ENCODE measurements around the gene WRNIP1.

DNA sequence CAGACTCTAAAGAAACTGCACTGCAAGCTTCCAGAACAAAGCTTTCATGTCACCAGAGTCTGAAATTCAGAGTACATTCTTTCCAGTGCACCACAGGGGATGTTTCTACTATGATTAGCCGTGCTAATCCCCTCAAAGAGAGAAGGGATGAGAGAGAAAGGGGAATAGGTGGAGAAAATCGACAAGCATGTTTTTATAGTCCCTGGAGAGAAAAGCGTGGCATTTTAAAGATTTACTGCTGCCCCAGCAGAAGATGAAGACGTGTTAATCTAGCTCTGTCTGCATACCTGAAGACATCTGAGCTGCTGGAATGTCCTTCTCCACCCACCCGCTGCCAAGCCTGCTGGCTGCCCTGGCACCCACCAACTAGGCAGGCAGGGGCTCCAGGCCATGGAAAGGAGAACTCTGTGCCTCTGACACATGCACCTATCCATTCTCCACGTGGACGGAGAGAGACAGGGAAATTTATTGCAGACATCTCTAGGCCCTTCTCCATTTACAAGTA is 18.6 kb upstream of the WRNIP1 start:
- TF ChIP-seq, protein P1, sequence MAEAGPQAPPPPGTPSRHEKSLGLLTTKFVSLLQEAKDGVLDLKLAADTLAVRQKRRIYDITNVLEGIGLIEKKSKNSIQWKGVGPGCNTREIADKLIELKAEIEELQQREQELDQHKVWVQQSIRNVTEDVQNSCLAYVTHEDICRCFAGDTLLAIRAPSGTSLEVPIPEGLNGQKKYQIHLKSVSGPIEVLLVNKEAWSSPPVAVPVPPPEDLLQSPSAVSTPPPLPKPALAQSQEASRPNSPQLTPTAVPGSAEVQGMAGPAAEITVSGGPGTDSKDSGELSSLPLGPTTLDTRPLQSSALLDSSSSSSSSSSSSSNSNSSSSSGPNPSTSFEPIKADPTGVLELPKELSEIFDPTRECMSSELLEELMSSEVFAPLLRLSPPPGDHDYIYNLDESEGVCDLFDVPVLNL (IDR thresholded peaks at IDR 0.05; ENCODE audit: low read depth, low read length), result no peak
- TF ChIP-seq EED (IDR thresholded peaks at IDR 0.05; ENCODE audit: low read depth), result no peak
- TF ChIP-seq, protein P2, sequence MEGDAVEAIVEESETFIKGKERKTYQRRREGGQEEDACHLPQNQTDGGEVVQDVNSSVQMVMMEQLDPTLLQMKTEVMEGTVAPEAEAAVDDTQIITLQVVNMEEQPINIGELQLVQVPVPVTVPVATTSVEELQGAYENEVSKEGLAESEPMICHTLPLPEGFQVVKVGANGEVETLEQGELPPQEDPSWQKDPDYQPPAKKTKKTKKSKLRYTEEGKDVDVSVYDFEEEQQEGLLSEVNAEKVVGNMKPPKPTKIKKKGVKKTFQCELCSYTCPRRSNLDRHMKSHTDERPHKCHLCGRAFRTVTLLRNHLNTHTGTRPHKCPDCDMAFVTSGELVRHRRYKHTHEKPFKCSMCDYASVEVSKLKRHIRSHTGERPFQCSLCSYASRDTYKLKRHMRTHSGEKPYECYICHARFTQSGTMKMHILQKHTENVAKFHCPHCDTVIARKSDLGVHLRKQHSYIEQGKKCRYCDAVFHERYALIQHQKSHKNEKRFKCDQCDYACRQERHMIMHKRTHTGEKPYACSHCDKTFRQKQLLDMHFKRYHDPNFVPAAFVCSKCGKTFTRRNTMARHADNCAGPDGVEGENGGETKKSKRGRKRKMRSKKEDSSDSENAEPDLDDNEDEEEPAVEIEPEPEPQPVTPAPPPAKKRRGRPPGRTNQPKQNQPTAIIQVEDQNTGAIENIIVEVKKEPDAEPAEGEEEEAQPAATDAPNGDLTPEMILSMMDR (IDR thresholded peaks at IDR 0.05 in 2 of 3, conservative IDR thresholded peaks at IDR 0.05 in 1 of 3; ENCODE audit: control insufficient read depth in 2 of 3, extremely low read depth in 1 of 3, insufficient read depth in 1 of 3, low read depth in 3 of 3, low read length in 3 of 3), result no peak
- TF ChIP-seq ZNF24 (IDR thresholded peaks at IDR 0.05), result no peak
- TF ChIP-seq YY1 (IDR thresholded peaks at IDR 0.05; ENCODE audit: low read depth, low read length), result no peak
- no peak for TF ChIP-seq PAX5 (IDR thresholded peaks at IDR 0.05; ENCODE audit: borderline replicate concordance, low read depth, low read length)
- TF ChIP-seq POLR2A (IDR thresholded peaks at IDR 0.05; ENCODE audit: low read depth, low read length), result no peak
- TF ChIP-seq, protein P3, sequence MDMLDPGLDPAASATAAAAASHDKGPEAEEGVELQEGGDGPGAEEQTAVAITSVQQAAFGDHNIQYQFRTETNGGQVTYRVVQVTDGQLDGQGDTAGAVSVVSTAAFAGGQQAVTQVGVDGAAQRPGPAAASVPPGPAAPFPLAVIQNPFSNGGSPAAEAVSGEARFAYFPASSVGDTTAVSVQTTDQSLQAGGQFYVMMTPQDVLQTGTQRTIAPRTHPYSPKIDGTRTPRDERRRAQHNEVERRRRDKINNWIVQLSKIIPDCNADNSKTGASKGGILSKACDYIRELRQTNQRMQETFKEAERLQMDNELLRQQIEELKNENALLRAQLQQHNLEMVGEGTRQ (IDR thresholded peaks at IDR 0.05; ENCODE audit: borderline replicate concordance, low read depth, low read length), result no peak
- TF ChIP-seq BACH1 (IDR thresholded peaks at IDR 0.05; ENCODE audit: borderline replicate concordance), result no peak
- TF ChIP-seq SP1 (IDR thresholded peaks at IDR 0.05; ENCODE audit: low read depth, low read length), result no peak
- TF ChIP-seq ETV6 (conservative IDR thresholded peaks at IDR 0.05 in 1 of 2, IDR thresholded peaks at IDR 0.05 in 1 of 2; ENCODE audit: borderline replicate concordance in 1 of 2, low read depth in 1 of 2), result no peak
- no peak for TF ChIP-seq SREBF1 (IDR thresholded peaks at IDR 0.05; ENCODE audit: low read length)
- TF ChIP-seq, protein P4, sequence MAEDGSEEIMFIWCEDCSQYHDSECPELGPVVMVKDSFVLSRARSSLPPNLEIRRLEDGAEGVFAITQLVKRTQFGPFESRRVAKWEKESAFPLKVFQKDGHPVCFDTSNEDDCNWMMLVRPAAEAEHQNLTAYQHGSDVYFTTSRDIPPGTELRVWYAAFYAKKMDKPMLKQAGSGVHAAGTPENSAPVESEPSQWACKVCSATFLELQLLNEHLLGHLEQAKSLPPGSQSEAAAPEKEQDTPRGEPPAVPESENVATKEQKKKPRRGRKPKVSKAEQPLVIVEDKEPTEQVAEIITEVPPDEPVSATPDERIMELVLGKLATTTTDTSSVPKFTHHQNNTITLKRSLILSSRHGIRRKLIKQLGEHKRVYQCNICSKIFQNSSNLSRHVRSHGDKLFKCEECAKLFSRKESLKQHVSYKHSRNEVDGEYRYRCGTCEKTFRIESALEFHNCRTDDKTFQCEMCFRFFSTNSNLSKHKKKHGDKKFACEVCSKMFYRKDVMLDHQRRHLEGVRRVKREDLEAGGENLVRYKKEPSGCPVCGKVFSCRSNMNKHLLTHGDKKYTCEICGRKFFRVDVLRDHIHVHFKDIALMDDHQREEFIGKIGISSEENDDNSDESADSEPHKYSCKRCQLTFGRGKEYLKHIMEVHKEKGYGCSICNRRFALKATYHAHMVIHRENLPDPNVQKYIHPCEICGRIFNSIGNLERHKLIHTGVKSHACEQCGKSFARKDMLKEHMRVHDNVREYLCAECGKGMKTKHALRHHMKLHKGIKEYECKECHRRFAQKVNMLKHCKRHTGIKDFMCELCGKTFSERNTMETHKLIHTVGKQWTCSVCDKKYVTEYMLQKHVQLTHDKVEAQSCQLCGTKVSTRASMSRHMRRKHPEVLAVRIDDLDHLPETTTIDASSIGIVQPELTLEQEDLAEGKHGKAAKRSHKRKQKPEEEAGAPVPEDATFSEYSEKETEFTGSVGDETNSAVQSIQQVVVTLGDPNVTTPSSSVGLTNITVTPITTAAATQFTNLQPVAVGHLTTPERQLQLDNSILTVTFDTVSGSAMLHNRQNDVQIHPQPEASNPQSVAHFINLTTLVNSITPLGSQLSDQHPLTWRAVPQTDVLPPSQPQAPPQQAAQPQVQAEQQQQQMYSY (CRISPR knock-in tag; IDR thresholded peaks at IDR 0.05), result no peak
- TF ChIP-seq SMAD1 (IDR thresholded peaks at IDR 0.05; ENCODE audit: low read depth, partially characterized antibody), result no peak

Data from GM12878 (cell line).